Germinal center (tissue), 1 donor: ENCODE results near the gene STX12.

Experiments
- DNase-seq: peaks from one replicate; pipeline ENCODE4 v3.0.0; 2012; ENCODE audit warnings: mixed read lengths, low spot score

The STX12 gene

GRCh38 chr1:27772932-27773825 is at the start of gene STX12:
Gene STX12 (plus strand): TSS chr1:27773219. CDS start chr1:27773308, 89 bp downstream.
- peak; percentile 99 for DNase-seq

GRCh38 chr1:27724961-27725373 is 48.1 kb upstream of the STX12 start:
- no peak for DNase-seq

GRCh38 chr1:27725374-27726172 is 47.4 kb upstream of the STX12 start, which contains the start of gene FAM76A:
Gene FAM76A (plus strand): TSS chr1:27725961. CDS start chr1:27726081, 120 bp downstream.
- peak; percentile 100 for DNase-seq

- peak; percentile 63 for DNase-seq
Measured at GRCh38 chr1:27726173-27727044, 46.6 kb upstream of the STX12 start.

DNA sequence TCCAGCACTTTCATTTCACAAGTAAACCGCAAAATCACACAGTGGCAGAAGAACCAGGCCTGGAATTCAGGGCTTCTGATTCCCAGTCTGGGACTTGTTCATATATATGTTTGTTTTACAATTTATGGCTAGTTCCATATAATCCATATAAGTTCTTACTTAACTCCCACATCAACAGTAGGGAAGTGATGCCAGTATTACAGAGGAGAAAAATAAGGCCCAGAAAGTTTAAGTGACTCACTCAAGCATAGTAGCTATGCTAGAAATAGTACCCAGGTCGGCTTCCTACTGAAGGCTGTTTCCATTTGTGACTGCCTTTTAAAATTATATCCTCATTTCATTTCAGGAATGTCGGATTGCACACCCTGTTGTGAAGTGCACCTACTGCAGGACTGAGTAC is 45.9 kb upstream of the STX12 start:
- DNase-seq: no peak

GRCh38 chr1:27736252-27736651 is 36.8 kb upstream of the STX12 start:
- DNase-seq: no peak

DNA sequence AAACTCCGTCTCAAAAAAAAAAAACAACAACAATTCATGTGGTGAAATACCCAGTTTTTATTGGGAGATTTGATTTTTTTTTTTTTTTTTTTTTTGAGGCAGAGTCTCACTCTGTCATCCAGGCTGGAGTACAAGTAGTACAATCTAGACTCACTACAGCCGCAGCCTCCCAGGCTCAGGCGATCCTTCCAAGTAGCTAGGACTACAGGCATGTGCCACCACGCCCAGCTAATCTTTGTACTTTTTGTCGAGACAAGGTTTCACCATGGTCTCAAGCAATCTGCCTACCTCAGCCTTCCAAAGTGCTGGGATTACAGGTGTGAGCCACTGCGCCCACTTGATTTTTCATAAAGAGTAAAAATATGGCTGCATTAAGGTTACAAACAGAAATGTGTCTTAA is 31.9 kb upstream of the STX12 start:
- DNase-seq: no peak

- no peak for DNase-seq
Measured at GRCh38 chr1:27744556-27744955, 28.5 kb upstream of the STX12 start.

DNA sequence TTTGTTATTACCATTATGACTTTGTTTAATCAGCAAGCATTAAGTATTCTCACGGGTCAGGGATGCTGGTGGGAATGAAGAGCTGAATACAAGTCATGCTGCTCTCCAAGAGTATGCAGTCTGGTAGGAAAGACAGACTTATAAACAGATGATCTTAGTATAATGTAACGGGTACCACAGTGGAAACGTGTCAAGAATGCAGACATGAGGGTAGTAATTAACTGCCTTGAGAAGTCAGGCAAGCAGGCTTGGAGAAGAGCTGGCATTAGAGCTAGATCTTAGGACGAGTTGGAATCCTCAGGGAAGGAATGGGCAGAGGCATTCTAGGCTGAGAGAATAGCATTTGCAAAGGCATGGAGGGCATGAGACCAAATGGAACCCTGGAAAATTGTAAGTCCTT is 27.6 kb upstream of the STX12 start:
- no peak for DNase-seq

DNA sequence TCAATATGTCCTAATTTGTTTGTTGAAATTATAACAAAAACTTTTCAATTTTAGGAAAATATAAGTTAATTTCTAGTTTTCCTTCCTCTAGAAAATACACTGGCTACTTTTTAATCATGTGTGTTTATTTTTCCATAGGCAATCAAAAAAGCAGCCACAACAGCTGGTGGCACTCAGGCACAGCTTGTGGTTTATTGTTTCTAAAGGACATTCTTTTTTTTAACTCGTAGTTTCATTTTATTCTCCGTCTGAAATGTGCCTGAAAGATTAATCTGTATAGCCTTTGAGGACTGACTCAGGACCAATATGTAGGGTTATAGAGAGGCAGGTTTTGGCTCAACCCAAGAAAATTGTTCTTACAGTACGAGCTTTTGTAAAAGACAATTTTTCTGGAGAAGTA is 20.7 kb upstream of the STX12 start:
- DNase-seq: no peak

GRCh38 chr1:27755286-27755685 is 17.7 kb upstream of the STX12 start:
- no peak for DNase-seq

DNA sequence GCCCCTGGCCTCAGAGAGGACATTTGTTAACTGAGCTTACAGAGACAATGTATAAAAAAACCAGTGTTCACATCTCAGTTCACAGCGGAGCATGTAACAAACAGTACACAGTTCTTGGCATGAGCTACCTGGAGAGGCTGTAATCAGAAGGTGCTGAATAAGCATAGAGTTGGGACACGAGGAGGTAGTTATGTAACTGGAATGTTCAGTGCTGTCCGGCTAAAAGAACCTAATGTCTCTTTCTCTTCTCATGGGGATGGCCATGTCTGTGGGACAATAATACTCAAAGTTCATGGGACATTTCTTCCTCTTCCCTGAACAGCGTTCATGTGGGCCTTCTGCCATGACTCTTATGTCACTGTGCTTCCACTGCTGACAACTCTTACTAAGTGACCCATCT is 17.2 kb upstream of the STX12 start:
- DNase-seq: no peak

- no peak for DNase-seq
Measured at GRCh38 chr1:27759236-27759635, 13.8 kb upstream of the STX12 start.

- DNase-seq: no peak
Measured at GRCh38 chr1:27760426-27760825, 12.6 kb upstream of the STX12 start.

DNA sequence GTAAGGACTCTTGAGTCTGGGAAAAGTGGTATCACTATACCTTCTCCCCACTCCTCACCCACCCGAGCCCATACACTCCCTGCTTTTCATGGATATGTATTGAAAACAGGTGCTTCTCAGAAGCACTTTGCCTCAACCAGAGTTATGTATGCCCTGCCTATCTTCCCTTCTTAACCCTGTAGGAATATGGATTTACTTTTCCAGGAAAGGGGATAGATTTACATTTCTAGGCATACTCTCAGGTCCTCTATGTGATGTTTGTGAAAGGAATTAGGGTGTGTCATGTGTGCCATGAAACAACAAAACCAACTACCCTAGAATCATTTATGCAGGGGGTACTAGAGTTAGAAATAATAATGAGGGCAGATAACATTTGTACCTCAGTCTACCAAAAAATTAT is 11.0 kb upstream of the STX12 start:
- DNase-seq: no peak

- DNase-seq: no peak
Measured at GRCh38 chr1:27763358-27763757, 9.7 kb upstream of the STX12 start.

DNA sequence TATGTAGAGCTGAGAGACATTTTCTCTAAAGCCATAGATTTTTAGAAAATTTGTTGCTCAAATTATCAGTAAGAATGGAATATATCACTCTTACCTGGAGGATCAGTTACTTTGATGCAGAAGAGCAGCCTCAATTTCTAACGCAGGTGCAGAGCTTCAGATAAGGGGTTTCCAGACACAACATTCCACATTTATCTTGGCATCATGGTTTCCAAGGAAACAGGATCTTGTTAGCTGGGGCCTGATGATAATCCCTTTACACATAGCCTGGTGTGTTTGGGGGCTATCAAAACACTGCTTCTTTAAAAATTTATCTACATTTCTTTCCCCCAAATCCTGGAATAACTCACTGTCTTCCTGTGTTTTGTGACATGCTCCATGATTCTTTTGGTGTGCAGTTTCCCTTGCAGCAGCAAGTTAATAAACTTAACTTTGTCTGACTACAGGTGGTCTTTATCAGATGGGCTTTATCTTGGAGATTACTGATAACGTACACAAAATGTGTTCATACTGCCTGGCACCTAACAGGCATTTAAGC is 2.7 kb upstream of the STX12 start:
- DNase-seq: no peak

DNA sequence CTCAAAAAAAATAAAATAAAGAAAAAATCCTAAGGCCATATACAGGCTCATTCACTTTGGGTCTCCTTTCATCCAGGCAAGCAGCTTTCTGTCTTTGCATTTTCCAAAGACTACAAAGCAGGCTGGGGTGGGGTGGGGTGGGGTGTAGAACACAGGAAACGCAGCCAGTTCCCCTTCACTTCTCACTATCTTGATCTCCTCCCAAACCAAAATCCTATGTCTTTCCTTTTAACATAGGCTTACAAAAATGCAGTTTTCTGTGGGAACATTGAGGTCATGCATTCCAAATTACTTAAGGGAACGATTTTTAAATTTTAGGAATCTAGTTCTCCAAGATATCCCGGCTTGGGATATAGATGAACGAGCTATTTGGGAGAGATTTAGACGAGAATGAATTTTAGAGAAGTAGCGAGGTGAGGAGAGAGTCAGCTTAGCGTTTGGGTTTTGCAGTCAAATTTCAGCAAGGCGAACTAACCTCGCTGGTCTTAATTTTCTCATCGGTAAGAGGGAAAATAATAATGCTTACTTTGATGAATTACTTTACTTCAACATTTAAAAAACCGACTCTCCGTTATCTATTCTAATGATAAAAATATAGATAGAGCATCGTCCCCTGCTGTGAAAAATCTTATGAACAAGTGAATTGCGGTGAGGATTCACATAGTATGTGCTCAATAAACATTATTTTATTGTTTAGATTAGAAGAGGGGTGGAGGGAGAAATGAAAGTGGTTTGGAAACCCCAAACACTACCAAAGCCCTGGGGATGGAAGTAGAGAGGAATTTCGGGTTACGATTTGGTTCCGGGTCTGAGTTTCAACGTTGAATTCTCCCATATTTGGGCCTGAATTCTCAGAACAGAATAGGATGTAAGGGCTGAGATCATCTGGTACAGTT is 735 bp upstream of the STX12 start:
- peak; percentile 9 for DNase-seq

- DNase-seq: peak; percentile 44
Measured at GRCh38 chr1:27773826-27774445, 917 bp downstream of the STX12 start.

DNA sequence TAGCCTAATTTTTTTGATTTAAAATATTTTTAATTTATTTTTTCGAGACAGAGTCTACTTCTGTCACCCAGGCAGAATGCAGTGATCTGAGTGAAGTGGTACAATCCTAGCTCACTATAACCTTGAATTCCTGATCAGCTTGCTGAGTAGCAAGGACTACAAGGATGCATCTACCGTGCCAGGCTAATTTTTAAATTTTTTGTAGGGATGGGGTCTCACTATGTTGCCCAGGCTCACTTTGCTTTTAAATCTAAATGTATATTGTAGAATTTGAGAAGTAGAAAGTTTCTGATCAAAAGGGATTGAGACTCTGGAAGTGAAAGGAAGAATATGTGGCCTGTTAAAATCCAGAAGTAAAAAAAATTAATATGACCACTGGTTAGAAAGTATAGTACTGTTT is 1.6 kb downstream of the STX12 start:
- no peak for DNase-seq
